ENCODE measurements around the gene CCDC124.

The CCDC124 gene

DNA sequence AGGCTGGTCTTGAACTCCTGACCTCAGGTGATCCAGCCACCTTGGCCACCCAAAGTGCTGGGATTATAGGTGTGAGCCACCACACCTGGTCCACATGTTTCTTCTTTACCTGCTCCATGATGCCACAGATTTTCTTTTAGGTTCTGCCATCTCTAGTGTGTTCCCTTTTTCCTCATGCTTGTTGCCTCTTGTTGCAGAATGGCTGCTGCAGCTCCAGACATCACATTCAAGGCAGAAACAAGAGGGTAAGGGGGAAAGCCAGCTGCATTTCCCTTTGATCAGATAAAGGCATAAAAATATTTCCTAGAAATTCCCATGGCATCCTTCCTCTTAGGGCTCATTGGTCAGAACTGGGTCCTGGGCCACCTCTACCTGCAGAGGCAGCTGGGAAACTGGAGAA lies 12.3 kb upstream of the CCDC124 start:
- Histone ChIP-seq H3K79me2 (ENCODE audit: insufficient read depth, low read length) (no peaks in the 10 kb centered on the region), H3K9ac (ENCODE audit: low read depth, low read length, poor library complexity, severe bottlenecking) (no peak overlapping the region), H3K4me2 (ENCODE audit: low read depth, low read length, poor library complexity, severe bottlenecking) (no peak overlapping the region), H4K20me1 (ENCODE audit: insufficient read depth, low read length, poor library complexity, severe bottlenecking) (no peaks in the 10 kb centered on the region), H2AFZ (ENCODE audit: low read length) (no peak overlapping the region), H3K27me3 (ENCODE audit: insufficient read depth, low read length, poor library complexity, severe bottlenecking) (no peaks in the 10 kb centered on the region), H3K4me3 (ENCODE audit: low read length, poor library complexity, severe bottlenecking) (no peak overlapping the region), H3K9me2 (replicated peaks; ENCODE audit: low read depth, low read length) (no peaks in the 10 kb centered on the region), H3K4me1 (ENCODE audit: insufficient read depth, low read length, poor library complexity, severe bottlenecking) (no peaks in the 10 kb centered on the region), H3K36me3 (ENCODE audit: insufficient read depth, low read length) (no peaks in the 10 kb centered on the region), H3K9me3 (ENCODE audit: insufficient read depth, low read depth, low read length) (no peaks in the 10 kb centered on the region), H3F3A (ENCODE audit: low read depth) (no peaks in the 10 kb centered on the region)
- TF ChIP-seq, protein P1, sequence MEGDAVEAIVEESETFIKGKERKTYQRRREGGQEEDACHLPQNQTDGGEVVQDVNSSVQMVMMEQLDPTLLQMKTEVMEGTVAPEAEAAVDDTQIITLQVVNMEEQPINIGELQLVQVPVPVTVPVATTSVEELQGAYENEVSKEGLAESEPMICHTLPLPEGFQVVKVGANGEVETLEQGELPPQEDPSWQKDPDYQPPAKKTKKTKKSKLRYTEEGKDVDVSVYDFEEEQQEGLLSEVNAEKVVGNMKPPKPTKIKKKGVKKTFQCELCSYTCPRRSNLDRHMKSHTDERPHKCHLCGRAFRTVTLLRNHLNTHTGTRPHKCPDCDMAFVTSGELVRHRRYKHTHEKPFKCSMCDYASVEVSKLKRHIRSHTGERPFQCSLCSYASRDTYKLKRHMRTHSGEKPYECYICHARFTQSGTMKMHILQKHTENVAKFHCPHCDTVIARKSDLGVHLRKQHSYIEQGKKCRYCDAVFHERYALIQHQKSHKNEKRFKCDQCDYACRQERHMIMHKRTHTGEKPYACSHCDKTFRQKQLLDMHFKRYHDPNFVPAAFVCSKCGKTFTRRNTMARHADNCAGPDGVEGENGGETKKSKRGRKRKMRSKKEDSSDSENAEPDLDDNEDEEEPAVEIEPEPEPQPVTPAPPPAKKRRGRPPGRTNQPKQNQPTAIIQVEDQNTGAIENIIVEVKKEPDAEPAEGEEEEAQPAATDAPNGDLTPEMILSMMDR (conservative IDR thresholded peaks at IDR 0.05; ENCODE audit: low read length), result no peak
- no peak for TF ChIP-seq EZH2phosphoT487 (IDR thresholded peaks at IDR 0.05; ENCODE audit: borderline replicate concordance)

DNA sequence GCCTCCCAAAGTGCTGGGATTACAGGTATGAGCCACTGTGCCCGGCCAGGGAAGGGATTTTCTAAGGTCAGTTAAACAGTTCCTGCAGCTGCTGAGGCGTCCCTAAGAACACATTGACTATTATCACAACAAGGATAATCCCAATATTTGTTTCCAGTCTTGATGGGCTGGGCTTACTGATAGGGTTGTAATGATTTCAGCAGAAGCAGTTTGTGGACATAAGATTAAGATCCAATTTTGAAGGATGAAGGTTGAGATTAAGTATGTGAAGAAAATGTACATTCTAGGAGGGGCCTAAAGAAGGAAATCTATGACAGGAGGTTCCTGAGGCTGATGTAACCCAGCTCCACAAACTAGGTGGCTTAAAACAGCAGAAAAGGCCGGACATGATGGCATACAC lies 10.7 kb upstream of the CCDC124 start:
- H4K20me1 ChIP-seq (ENCODE audit: insufficient read depth, low read length, poor library complexity, severe bottlenecking), result no peaks in the 10 kb centered on the region
- no peak overlapping the region for H2AFZ ChIP-seq (ENCODE audit: low read length)
- H3K9me3 ChIP-seq (ENCODE audit: insufficient read depth, low read depth, low read length), result no peaks in the 10 kb centered on the region
- H3K4me1 ChIP-seq (ENCODE audit: insufficient read depth, low read length, poor library complexity, severe bottlenecking), result no peaks in the 10 kb centered on the region
- TF ChIP-seq EZH2phosphoT487 (IDR thresholded peaks at IDR 0.05; ENCODE audit: borderline replicate concordance), result no peak
- TF ChIP-seq, protein P1 (conservative IDR thresholded peaks at IDR 0.05; ENCODE audit: low read length), result no peak
- no peaks in the 10 kb centered on the region for H3F3A ChIP-seq (ENCODE audit: low read depth)
- no peaks in the 10 kb centered on the region for H3K27me3 ChIP-seq (ENCODE audit: insufficient read depth, low read length, poor library complexity, severe bottlenecking)
- no peaks in the 10 kb centered on the region for H3K9me2 ChIP-seq (replicated peaks; ENCODE audit: low read depth, low read length)
- no peaks in the 10 kb centered on the region for H3K79me2 ChIP-seq (ENCODE audit: insufficient read depth, low read length)
- H3K36me3 ChIP-seq (ENCODE audit: insufficient read depth, low read length), result no peaks in the 10 kb centered on the region
- H3K9ac ChIP-seq (ENCODE audit: low read depth, low read length, poor library complexity, severe bottlenecking), result no peak overlapping the region
- no peak overlapping the region for H3K4me3 ChIP-seq (ENCODE audit: low read length, poor library complexity, severe bottlenecking)
- H3K4me2 ChIP-seq (ENCODE audit: low read depth, low read length, poor library complexity, severe bottlenecking), result no peak overlapping the region

DNA sequence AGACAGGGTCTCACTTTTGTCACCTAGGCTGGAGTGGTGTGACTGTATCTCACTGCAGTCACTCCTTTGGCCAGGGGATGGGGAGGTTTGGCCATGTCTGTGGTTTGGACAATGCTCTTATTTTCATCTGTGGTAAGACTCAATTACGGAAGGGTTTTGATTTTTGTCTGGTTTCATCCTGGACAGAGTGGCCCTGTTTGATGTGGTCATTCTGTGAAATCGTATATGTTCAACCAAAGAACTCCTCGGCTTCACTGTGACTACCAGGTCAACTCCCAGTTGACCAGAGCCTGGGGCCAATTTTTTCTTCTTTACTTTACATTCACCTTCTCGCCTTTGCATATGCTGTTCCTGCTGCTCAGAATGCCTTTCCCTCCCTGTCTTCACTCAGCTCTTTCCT lies 6.8 kb upstream of the CCDC124 start:
- Histone ChIP-seq H3K9me3 (ENCODE audit: insufficient read depth, low read depth, low read length) (no peaks in the 10 kb centered on the region), H4K20me1 (ENCODE audit: insufficient read depth, low read length, poor library complexity, severe bottlenecking) (no peaks in the 10 kb centered on the region), H3K79me2 (ENCODE audit: insufficient read depth, low read length) (no peaks in the 10 kb centered on the region), H3K4me2 (ENCODE audit: low read depth, low read length, poor library complexity, severe bottlenecking) (no peak overlapping the region), H3K36me3 (ENCODE audit: insufficient read depth, low read length) (no peaks in the 10 kb centered on the region), H3F3A (ENCODE audit: low read depth) (no peaks in the 10 kb centered on the region), H3K4me3 (ENCODE audit: low read length, poor library complexity, severe bottlenecking) (no peak overlapping the region), H3K27me3 (ENCODE audit: insufficient read depth, low read length, poor library complexity, severe bottlenecking) (no peaks in the 10 kb centered on the region), H2AFZ (ENCODE audit: low read length) (no peak overlapping the region), H3K9ac (ENCODE audit: low read depth, low read length, poor library complexity, severe bottlenecking) (no peak overlapping the region), H3K9me2 (replicated peaks; ENCODE audit: low read depth, low read length) (no peaks in the 10 kb centered on the region), H3K4me1 (ENCODE audit: insufficient read depth, low read length, poor library complexity, severe bottlenecking) (no peaks in the 10 kb centered on the region)
- TF ChIP-seq, protein P1 (conservative IDR thresholded peaks at IDR 0.05; ENCODE audit: low read length), result no peak
- TF ChIP-seq EZH2phosphoT487 (IDR thresholded peaks at IDR 0.05; ENCODE audit: borderline replicate concordance), result no peak
